K562 (cell line): ENCODE measurements around the gene GTPBP1. TPM values are rescaled to one million over a fixed set of nuclear protein-coding genes. Genes with fewer than 3 reads are reported as not detected.

Source experiments
- ARHGAP35 ChIP-seq: fragments of 450-650 bp; IDR thresholded peaks from 2 replicates; pipeline ENCODE4 v1.6.1; 2018; ENCODE audit not compliant: partially characterized antibody
- BCL6 ChIP-seq: fragments of 250-450 bp; sonication (Bioruptor Pico); IDR thresholded peaks from 2 replicates; pipeline ENCODE4 v1.4.0; 2020
- CXXC5 ChIP-seq: fragments of 250-450 bp; sonication (Bioruptor Pico); IDR thresholded peaks from 2 replicates; pipeline ENCODE4 v1.8.0; 2022; ENCODE audit warnings: inconsistent platforms, mild to moderate bottlenecking, moderate library complexity
- DIDO1 ChIP-seq: fragments of 450-650 bp; IDR thresholded peaks from 2 replicates; pipeline ENCODE4 v1.6.1; 2016; ENCODE audit warnings: low read depth, missing biosample characterization, missing genetic modification characterization
- FOSL1 ChIP-seq: fragments of 200-800 bp; sonication (Bioruptor generic); conservative IDR thresholded peaks from 2 replicates; pipeline ENCODE4 v1.6.1; 2016; ENCODE audit warnings: missing genetic modification characterization, missing compliant biosample characterization
- FOXK1 ChIP-seq: sonication (generic); formaldehyde crosslinking; IDR thresholded peaks from 2 replicates; pipeline ENCODE4 v1.8.0; 2022; ENCODE audit warnings: missing genetic modification reagents, mild to moderate bottlenecking, borderline replicate concordance
- HDAC1 ChIP-seq, 2 experiments: fragments of 450-650 bp; IDR thresholded peaks; 2 replicates each; pipeline ENCODE4 v1.6.1; 2016 to 2017; ENCODE audit warnings: inconsistent platforms in 1 of 2, mild to moderate bottlenecking in 1 of 2, moderate library complexity in 1 of 2
- NBN ChIP-seq: fragments of 450-650 bp; IDR thresholded peaks from 2 replicates; pipeline ENCODE4 v1.6.1; 2016; ENCODE audit warnings: low read depth, mild to moderate bottlenecking
- NCOR1 ChIP-seq: fragments of 450-650 bp; IDR thresholded peaks from 2 replicates; pipeline ENCODE4 v1.6.1; 2016; ENCODE audit warnings: mild to moderate bottlenecking, moderate library complexity
- PRMT5 ChIP-seq: sonication (generic); formaldehyde crosslinking; IDR thresholded peaks from 2 replicates; pipeline ENCODE4 v1.5.0; 2020; ENCODE audit warnings: missing genetic modification reagents
- RBBP5 ChIP-seq: fragments of 200-600 bp; sonication (generic); IDR thresholded peaks from 2 replicates; pipeline ENCODE4 v1.6.1; 2012; ENCODE audit warnings: borderline replicate concordance, mild to moderate bottlenecking, low read length, control low read depth, inconsistent platforms; ENCODE audit not compliant: insufficient read depth, poor library complexity, severe bottlenecking
- SOX6 ChIP-seq: fragments of 450-650 bp; IDR thresholded peaks from 2 replicates; pipeline ENCODE4 v1.6.1; 2014; ENCODE audit warnings: mild to moderate bottlenecking
- SRSF9 ChIP-seq: fragments of 200-400 bp; formaldehyde crosslinking; IDR thresholded peaks from 2 replicates; pipeline ENCODE4 v1.6.1; 2017; ENCODE audit warnings: low read depth, low read length, borderline replicate concordance
- ZNF263 ChIP-seq: sonication (generic); formaldehyde crosslinking; IDR thresholded peaks from 2 replicates; pipeline ENCODE4 v1.8.0; 2022; ENCODE audit warnings: mild to moderate bottlenecking, missing genetic modification reagents, borderline replicate concordance
- ZNF354B ChIP-seq: fragments of 250-450 bp; sonication (Bioruptor Pico); IDR thresholded peaks from 2 replicates; pipeline ENCODE4 v1.4.0; 2020
- ZNF695 ChIP-seq: fragments of 450-650 bp; formaldehyde crosslinking; IDR thresholded peaks from 2 replicates; pipeline ENCODE4 v1.4.0; 2020; ENCODE audit warnings: mild to moderate bottlenecking, moderate library complexity
- polyA plus RNA-seq, 8 experiments: library from polyadenylated mRNA; depleted of rRNA in 4 of 8; stranded (reverse) in 5 of 8; unstranded in 3 of 8; fragments of >200 nt; fragmentation: Nextera tagmentation in 2 of 8; fragmentation: Illumina TruSeq in 1 of 8; extraction: Ambion mirVana in 2 of 8; extraction: Trizol in 1 of 8; gene quantifications; 2 replicates each; pipeline versions ENCODE4 v1.2.1 to v1.2.3, GENCODE V29; 2011 to 2014; ENCODE audit warnings: inconsistent platforms in 1 of 8, missing spikeins in 1 of 8
- total RNA-seq, 7 experiments: library from RNA; depleted of rRNA in 6 of 7; stranded (reverse); fragments of >200 nt in 6 of 7; fragmentation: Illumina TruSeq in 2 of 7; extraction: Trizol in 2 of 7; gene quantifications; 2 replicates each; pipeline versions ENCODE4 v1.2.1 to v1.2.3, GENCODE V29; 2011 to 2021; ENCODE audit warnings: low replicate concordance in 1 of 7
- TF ChIP-seq, protein P1 (sequence below), 2 experiments: IDR thresholded peaks; 2 replicates each; pipeline ENCODE4 v1.6.1; 2011; ENCODE audit warnings: borderline replicate concordance in 1 of 2, control low read depth in 1 of 2, low read depth in 1 of 2, low read length in 1 of 2, mild to moderate bottlenecking in 1 of 2, mixed read lengths in 1 of 2, moderate library complexity in 1 of 2; ENCODE audit not compliant: insufficient read depth in 1 of 2, insufficient read length in 1 of 2, poor library complexity in 1 of 2, severe bottlenecking in 1 of 2; ENCODE audit errors: extremely low read depth in 1 of 2
- TF ChIP-seq, protein P2 (sequence below): sonication (generic); formaldehyde crosslinking; IDR thresholded peaks from 2 replicates; pipeline ENCODE4 v1.8.1; 2023; ENCODE audit warnings: mild to moderate bottlenecking, missing genetic modification reagents
- TF ChIP-seq, protein P3 (sequence below), 2 experiments: IDR thresholded peaks; 2 replicates each; pipeline ENCODE4 v1.6.1; 2012; ENCODE audit warnings: improper control_type of control experiment in 2 of 2, low read depth in 2 of 2, low read length in 2 of 2, borderline replicate concordance in 1 of 2
- TF ChIP-seq, protein P4 (sequence below): sonication (generic); formaldehyde crosslinking; IDR thresholded peaks from 2 replicates; pipeline ENCODE4 v1.8.0; 2023; ENCODE audit warnings: mild to moderate bottlenecking, missing genetic modification reagents

GTPBP1 gene
- total and polyA plus RNA-seq, 9 of the 15 experiments (the other 6 are each of a cell fraction or from before 2014, with no cell fraction given): 0.83 to 53.2 (median 23.3) TPM

DNA sequence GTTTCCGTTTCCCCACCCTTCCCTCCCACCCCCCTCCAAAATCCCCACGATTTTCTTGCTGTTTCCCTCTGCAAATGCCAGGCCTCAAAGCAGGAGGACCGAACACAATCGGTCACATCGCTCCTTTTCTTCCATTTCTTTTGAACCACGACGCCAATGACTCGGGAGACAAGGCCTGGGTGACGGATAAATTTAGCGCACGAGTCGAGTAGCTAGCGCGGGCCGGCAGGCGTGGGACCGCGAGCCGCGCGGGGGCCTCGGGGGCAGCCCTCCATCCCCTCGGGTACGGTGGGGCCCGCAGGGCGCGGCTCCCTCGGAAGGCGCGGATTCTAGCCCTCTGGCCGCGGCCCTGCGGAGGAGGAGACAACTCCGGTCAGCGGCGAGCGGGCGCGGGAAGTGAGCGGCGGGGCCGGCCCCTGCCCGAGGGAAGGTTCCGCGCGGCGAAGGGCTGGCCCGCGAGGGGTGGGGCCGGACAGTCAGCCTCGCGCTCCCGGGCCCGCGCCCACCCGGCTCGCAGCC, 5.4 kb upstream of the GTPBP1 start (continued):
- TF ChIP-seq, protein P1, sequence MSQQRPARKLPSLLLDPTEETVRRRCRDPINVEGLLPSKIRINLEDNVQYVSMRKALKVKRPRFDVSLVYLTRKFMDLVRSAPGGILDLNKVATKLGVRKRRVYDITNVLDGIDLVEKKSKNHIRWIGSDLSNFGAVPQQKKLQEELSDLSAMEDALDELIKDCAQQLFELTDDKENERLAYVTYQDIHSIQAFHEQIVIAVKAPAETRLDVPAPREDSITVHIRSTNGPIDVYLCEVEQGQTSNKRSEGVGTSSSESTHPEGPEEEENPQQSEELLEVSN (IDR thresholded peaks at IDR 0.05; ENCODE audit: borderline replicate concordance in 1 of 2, extremely low read depth in 1 of 2, insufficient read depth in 1 of 2, insufficient read length in 1 of 2, low read depth in 1 of 2, low read length in 1 of 2, poor library complexity in 1 of 2, severe bottlenecking in 1 of 2): peak; percentile 46 to 70
- TF ChIP-seq HDAC1 (IDR thresholded peaks at IDR 0.05) (no peak), DIDO1 (tag) (no peak), BCL6 (CRISPR knock-in tag) (no peak), FOXK1 (CRISPR knock-in tag) (no peak), NBN (no peak), ZNF354B (CRISPR knock-in tag) (no peak), ARHGAP35 (no peak), SRSF9 (no peak), SOX6 (no peak), FOSL1 (tag) (no peak), PRMT5 (no peak), CXXC5 (CRISPR knock-in tag) (no peak), NCOR1 (no peak), ZNF263 (CRISPR knock-in tag) (no peak), RBBP5 (peak; percentile 5), ZNF695 (CRISPR knock-in tag) (no peak)
- TF ChIP-seq, protein P2, sequence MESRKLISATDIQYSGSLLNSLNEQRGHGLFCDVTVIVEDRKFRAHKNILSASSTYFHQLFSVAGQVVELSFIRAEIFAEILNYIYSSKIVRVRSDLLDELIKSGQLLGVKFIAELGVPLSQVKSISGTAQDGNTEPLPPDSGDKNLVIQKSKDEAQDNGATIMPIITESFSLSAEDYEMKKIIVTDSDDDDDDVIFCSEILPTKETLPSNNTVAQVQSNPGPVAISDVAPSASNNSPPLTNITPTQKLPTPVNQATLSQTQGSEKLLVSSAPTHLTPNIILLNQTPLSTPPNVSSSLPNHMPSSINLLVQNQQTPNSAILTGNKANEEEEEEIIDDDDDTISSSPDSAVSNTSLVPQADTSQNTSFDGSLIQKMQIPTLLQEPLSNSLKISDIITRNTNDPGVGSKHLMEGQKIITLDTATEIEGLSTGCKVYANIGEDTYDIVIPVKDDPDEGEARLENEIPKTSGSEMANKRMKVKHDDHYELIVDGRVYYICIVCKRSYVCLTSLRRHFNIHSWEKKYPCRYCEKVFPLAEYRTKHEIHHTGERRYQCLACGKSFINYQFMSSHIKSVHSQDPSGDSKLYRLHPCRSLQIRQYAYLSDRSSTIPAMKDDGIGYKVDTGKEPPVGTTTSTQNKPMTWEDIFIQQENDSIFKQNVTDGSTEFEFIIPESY: no peak
- TF ChIP-seq, protein P3, sequence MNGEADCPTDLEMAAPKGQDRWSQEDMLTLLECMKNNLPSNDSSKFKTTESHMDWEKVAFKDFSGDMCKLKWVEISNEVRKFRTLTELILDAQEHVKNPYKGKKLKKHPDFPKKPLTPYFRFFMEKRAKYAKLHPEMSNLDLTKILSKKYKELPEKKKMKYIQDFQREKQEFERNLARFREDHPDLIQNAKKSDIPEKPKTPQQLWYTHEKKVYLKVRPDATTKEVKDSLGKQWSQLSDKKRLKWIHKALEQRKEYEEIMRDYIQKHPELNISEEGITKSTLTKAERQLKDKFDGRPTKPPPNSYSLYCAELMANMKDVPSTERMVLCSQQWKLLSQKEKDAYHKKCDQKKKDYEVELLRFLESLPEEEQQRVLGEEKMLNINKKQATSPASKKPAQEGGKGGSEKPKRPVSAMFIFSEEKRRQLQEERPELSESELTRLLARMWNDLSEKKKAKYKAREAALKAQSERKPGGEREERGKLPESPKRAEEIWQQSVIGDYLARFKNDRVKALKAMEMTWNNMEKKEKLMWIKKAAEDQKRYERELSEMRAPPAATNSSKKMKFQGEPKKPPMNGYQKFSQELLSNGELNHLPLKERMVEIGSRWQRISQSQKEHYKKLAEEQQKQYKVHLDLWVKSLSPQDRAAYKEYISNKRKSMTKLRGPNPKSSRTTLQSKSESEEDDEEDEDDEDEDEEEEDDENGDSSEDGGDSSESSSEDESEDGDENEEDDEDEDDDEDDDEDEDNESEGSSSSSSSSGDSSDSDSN (IDR thresholded peaks at IDR 0.05; ENCODE audit: borderline replicate concordance in 1 of 2, low read depth in 2 of 2, low read length in 2 of 2): peak in 1 of 2 experiments; percentile 56; a peak in 1 of 4 replicates
- TF ChIP-seq, protein P4, sequence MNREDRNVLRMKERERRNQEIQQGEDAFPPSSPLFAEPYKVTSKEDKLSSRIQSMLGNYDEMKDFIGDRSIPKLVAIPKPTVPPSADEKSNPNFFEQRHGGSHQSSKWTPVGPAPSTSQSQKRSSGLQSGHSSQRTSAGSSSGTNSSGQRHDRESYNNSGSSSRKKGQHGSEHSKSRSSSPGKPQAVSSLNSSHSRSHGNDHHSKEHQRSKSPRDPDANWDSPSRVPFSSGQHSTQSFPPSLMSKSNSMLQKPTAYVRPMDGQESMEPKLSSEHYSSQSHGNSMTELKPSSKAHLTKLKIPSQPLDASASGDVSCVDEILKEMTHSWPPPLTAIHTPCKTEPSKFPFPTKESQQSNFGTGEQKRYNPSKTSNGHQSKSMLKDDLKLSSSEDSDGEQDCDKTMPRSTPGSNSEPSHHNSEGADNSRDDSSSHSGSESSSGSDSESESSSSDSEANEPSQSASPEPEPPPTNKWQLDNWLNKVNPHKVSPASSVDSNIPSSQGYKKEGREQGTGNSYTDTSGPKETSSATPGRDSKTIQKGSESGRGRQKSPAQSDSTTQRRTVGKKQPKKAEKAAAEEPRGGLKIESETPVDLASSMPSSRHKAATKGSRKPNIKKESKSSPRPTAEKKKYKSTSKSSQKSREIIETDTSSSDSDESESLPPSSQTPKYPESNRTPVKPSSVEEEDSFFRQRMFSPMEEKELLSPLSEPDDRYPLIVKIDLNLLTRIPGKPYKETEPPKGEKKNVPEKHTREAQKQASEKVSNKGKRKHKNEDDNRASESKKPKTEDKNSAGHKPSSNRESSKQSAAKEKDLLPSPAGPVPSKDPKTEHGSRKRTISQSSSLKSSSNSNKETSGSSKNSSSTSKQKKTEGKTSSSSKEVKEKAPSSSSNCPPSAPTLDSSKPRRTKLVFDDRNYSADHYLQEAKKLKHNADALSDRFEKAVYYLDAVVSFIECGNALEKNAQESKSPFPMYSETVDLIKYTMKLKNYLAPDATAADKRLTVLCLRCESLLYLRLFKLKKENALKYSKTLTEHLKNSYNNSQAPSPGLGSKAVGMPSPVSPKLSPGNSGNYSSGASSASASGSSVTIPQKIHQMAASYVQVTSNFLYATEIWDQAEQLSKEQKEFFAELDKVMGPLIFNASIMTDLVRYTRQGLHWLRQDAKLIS (CRISPR knock-in tag): peak; percentile 57; the same call in 1 of the 2 replicates
